ENCODE results near the gene TBX4. TPM values are rescaled to one million over a fixed set of nuclear protein-coding genes. Genes with fewer than 3 reads are reported as not detected.

TBX4 gene
- total and polyA plus RNA-seq, 2 donors from 2014 or later: not detected

DNA sequence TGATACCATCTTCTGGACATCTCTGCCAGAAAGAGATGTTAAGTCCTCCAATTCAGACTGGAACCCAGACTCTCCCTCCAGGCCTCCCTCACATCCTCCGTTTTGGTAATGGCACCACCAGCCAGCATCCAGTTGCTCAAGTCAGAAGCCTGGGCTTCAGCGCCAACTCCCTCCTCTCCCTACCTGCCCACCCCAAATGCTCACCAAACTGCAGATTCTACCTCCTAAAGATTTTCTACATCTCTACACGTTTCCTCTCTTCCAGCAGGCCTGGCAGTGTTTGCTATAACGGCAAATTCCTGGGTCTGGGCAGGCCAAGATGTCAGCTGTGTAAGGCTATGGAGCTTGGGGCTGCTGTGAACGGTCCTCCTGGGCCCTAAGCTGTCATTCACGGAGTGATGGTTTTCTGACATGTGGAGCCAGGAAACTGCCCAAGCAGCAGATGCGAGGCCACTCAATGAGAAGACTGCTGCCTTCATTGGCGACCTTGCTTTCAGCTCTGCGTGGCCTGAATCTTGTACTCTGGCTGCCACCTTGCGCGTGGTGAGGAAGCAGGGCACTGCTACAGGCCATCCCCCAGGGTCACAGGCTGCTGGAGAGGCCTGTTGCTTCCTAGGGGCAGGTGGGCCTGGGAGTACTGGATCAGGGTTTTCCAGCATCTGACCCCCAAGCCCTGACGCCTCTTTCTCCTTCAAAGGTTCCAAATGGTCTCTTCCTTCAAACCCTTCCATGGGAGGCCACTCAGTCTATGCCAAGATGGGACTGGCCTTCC, 37.7 kb downstream of the TBX4 start:
- Histone ChIP-seq H3K4me3 (ENCODE audit: low read length in 3 of 3) (no peak overlapping the region), H3K9me3 (ENCODE audit: control insufficient read depth in 2 of 3, insufficient read depth in 1 of 3, low read length in 3 of 3) (no peaks in the 10 kb centered on the region), H3K36me3 (ENCODE audit: control insufficient read depth in 2 of 3, insufficient read depth in 3 of 3, low read length in 3 of 3) (no peaks in the 10 kb centered on the region), H3K9ac (ENCODE audit: low read length in 3 of 3) (no peak overlapping the region), H3K27ac (ENCODE audit: low read depth in 2 of 2, low read length in 2 of 2) (no peak overlapping the region), H3K27me3 (ENCODE audit: control insufficient read depth, insufficient read depth, low read length) (no peaks in the 10 kb centered on the region), H3K4me1 (ENCODE audit: control insufficient read depth in 2 of 3, insufficient read depth in 2 of 3, low read depth in 1 of 3, low read length in 3 of 3) (no peaks in the 10 kb centered on the region)
- intact Hi-C loops (cut with DNase I): no loop called here
- no peak for FAIRE-seq
- no peak for DNase-seq
- no peak for TF ChIP-seq CTCF (IDR thresholded peaks at IDR 0.05; ENCODE audit: borderline replicate concordance, extremely low read depth, insufficient read depth)

DNA sequence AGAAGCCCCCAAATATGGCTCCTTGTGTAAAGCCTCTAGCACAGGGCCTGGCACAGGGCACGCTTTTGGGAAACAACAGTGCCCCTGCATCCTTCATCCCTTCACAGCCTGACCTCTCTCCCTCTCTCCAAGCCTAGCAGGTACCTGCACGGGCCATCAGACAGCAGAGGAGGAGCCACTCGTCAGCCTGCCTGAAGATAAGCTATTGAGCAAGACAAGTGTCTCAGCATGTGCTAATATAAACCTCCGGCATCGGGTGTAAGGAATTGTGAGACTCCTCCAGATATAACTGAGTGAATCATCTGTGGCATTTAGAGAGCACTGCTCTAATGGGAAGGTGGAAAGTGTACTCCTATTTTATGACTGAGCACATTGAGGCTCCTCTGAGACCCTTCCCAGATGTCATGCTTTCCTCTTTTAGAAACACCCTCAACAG, 38.3 kb downstream of the TBX4 start:
- no peak overlapping the region for H3K27ac ChIP-seq (ENCODE audit: low read depth in 2 of 2, low read length in 2 of 2)
- no peak for FAIRE-seq
- intact Hi-C loops (cut with DNase I): no loop called here

DNA sequence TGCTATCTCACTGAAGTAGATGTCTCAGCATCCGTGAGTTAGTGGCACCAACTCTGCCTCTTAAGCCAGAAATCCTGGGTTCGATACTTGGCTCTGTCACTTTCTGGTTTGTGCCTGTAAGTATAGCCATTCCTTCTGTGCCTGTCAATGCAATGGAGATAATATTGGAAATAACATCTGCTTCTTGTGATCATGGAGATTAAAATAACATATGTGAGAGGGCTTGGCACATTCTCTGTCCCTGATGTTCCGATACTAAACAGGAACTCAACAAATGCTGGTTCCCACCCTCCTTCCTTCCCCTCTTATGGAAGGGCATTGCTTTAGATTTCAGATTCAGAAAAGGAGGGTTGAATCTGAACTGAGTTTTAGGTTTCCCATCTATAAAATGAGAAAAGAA, 39.8 kb downstream of the TBX4 start:
- FAIRE-seq: no peak
- TF ChIP-seq CTCF (IDR thresholded peaks at IDR 0.05; ENCODE audit: borderline replicate concordance, extremely low read depth, insufficient read depth): no peak
- Histone ChIP-seq H3K27ac (ENCODE audit: low read depth in 2 of 2, low read length in 2 of 2) (no peak overlapping the region), H3K27me3 (ENCODE audit: control insufficient read depth, insufficient read depth, low read length) (no peaks in the 10 kb centered on the region), H3K36me3 (ENCODE audit: control insufficient read depth in 2 of 3, insufficient read depth in 3 of 3, low read length in 3 of 3) (no peaks in the 10 kb centered on the region), H3K9ac (ENCODE audit: low read length in 3 of 3) (no peak overlapping the region), H3K9me3 (ENCODE audit: control insufficient read depth in 2 of 3, insufficient read depth in 1 of 3, low read length in 3 of 3) (no peaks in the 10 kb centered on the region), H3K4me3 (ENCODE audit: low read length in 3 of 3) (no peak overlapping the region), H3K4me1 (ENCODE audit: control insufficient read depth in 2 of 3, insufficient read depth in 2 of 3, low read depth in 1 of 3, low read length in 3 of 3) (no peaks in the 10 kb centered on the region)
- no peak for DNase-seq
- intact Hi-C loops (cut with DNase I): no loop called here

More for the DNA sequence above, 38.3 kb downstream of the TBX4 start:
- H3K9ac ChIP-seq (ENCODE audit: low read length in 3 of 3): no peak overlapping the region
- H3K4me3 ChIP-seq (ENCODE audit: low read length in 3 of 3): no peak overlapping the region
- no peaks in the 10 kb centered on the region for H3K36me3 ChIP-seq (ENCODE audit: control insufficient read depth in 2 of 3, insufficient read depth in 3 of 3, low read length in 3 of 3)
- H3K4me1 ChIP-seq (ENCODE audit: control insufficient read depth in 2 of 3, insufficient read depth in 2 of 3, low read depth in 1 of 3, low read length in 3 of 3): no peaks in the 10 kb centered on the region
- TF ChIP-seq CTCF (IDR thresholded peaks at IDR 0.05; ENCODE audit: borderline replicate concordance, extremely low read depth, insufficient read depth): no peak
- H3K27me3 ChIP-seq (ENCODE audit: control insufficient read depth, insufficient read depth, low read length): no peaks in the 10 kb centered on the region
- no peak for DNase-seq
- no peaks in the 10 kb centered on the region for H3K9me3 ChIP-seq (ENCODE audit: control insufficient read depth in 2 of 3, insufficient read depth in 1 of 3, low read length in 3 of 3)
